Ovary (tissue), 3 donors: ENCODE measurements around the gene CD1D.

Experiments
- CTCF ChIP-seq, 3 donors: fragments of 450-650 bp in 2 of 3; fragments of 200-600 bp in 1 of 3; IDR thresholded peaks; one replicate each; pipeline versions ENCODE4 v1.5.1 to v1.8.0; 2016 to 2022; ENCODE audit warnings: antibody characterized with exemption in 3 of 3, mild to moderate bottlenecking in 1 of 3
- POLR2A ChIP-seq: fragments of 450-650 bp; IDR thresholded peaks from one replicate; pipeline ENCODE4 v1.6.1; 2017; ENCODE audit warnings: antibody characterized with exemption, mild to moderate bottlenecking, moderate library complexity
- donor health status: DM: no; HTN: no; CAD: no.

- no peak for TF ChIP-seq POLR2A
- no peak for TF ChIP-seq CTCF (IDR thresholded peaks at IDR 0.05)
These were observed 15.8 kb downstream of the CD1D start for GRCh38 chr1:158196461-158196860.
